NB4 (cell line): ENCODE results near the gene EZR.

Experiments
- CTCF ChIP-seq: IDR thresholded peaks from one replicate; pipeline ENCODE4 v1.5.1; 2012; ENCODE audit warnings: low read depth, low read length
- POLR2A ChIP-seq: IDR thresholded peaks from 2 replicates; pipeline ENCODE4 v1.6.1; 2011; ENCODE audit warnings: mild to moderate bottlenecking; ENCODE audit not compliant: insufficient read length; ENCODE audit errors: extremely low read depth

DNA sequence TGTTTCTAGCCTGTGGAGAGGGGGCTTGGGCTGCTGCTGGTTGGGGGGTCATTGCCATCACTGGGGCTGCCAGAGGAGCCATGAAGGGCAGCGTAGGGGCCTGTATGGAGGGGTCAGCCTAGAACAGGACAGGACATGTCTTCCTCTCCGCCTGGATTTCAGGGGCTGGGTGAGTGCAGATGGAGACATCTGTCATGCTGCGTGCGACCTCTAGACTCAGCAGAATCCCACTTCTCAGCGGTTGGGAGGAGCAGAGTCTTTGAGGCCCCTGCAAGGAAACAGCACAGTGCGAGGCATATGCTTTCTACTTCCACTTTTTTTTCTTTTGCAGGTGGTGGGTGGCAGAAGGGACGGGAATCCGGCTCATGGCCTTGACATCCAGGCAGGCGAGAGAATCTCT is 67.9 kb downstream of the EZR start:
- TF ChIP-seq CTCF (no peak), POLR2A (no peak)
